ENCODE measurements around the gene EYS.

Gene EYS

GRCh38 chr6:64969139-64969538 is 737.9 kb downstream of the EYS start:
- no peak for DNase-seq (ENCODE audit: low read depth in 3 of 3)

GRCh38 chr6:64955435-64955848 is 751.6 kb downstream of the EYS start:
- DNase-seq (ENCODE audit: low read depth in 3 of 3) = no peak

GRCh38 chr6:64949257-64949656 is 757.8 kb downstream of the EYS start:
- no peak for DNase-seq (ENCODE audit: low read depth in 3 of 3)

GRCh38 chr6:64948261-64948660 is 758.8 kb downstream of the EYS start:
- no peak for DNase-seq (ENCODE audit: low read depth in 3 of 3)

GRCh38 chr6:64945450-64945849 is 761.6 kb downstream of the EYS start:
- no peak for DNase-seq (ENCODE audit: low read depth in 3 of 3)

GRCh38 chr6:64932486-64932885 is 774.5 kb downstream of the EYS start:
- no peak for DNase-seq (ENCODE audit: low read depth in 3 of 3)

GRCh38 chr6:64930681-64931080 is 776.3 kb downstream of the EYS start:
- no peak for DNase-seq (ENCODE audit: low read depth in 3 of 3)

GRCh38 chr6:64926051-64926450 is 781.0 kb downstream of the EYS start:
- DNase-seq (ENCODE audit: low read depth in 3 of 3) = no peak

- DNase-seq (ENCODE audit: low read depth in 3 of 3) = no peak
These were observed 786.8 kb downstream of the EYS start for GRCh38 chr6:64920257-64920656.

- no peak for DNase-seq (ENCODE audit: low read depth in 3 of 3)
These were observed 792.9 kb downstream of the EYS start for GRCh38 chr6:64914124-64914523.

GRCh38 chr6:64912966-64913365 is 794.1 kb downstream of the EYS start:
- no peak for DNase-seq (ENCODE audit: low read depth in 3 of 3)

- DNase-seq (ENCODE audit: low read depth in 3 of 3) = no peak
These were observed 798.9 kb downstream of the EYS start for GRCh38 chr6:64908104-64908503.

GRCh38 chr6:64904616-64905015 is 802.4 kb downstream of the EYS start:
- DNase-seq (ENCODE audit: low read depth in 3 of 3) = no peak

- no peak for DNase-seq (ENCODE audit: low read depth in 3 of 3)
These were observed 804.4 kb downstream of the EYS start for GRCh38 chr6:64902596-64902995.

- DNase-seq (ENCODE audit: low read depth in 3 of 3) = no peak
These were observed 810.1 kb downstream of the EYS start for GRCh38 chr6:64896939-64897338.

GRCh38 chr6:64895945-64896344 is 811.1 kb downstream of the EYS start:
- DNase-seq (ENCODE audit: low read depth in 3 of 3) = no peak

GRCh38 chr6:64890609-64891008 is 816.4 kb downstream of the EYS start:
- no peak for DNase-seq (ENCODE audit: low read depth in 3 of 3)

GRCh38 chr6:64889144-64889543 is 817.9 kb downstream of the EYS start:
- DNase-seq (ENCODE audit: low read depth in 3 of 3) = no peak

GRCh38 chr6:64874776-64875175 is 832.2 kb downstream of the EYS start:
- DNase-seq (ENCODE audit: low read depth in 3 of 3) = no peak

- no peak for DNase-seq (ENCODE audit: low read depth in 3 of 3)
These were observed 834.4 kb downstream of the EYS start for GRCh38 chr6:64872633-64873032.

- DNase-seq (ENCODE audit: low read depth in 3 of 3) = no peak
These were observed 845.9 kb downstream of the EYS start for GRCh38 chr6:64861039-64861651.

- no peak for DNase-seq (ENCODE audit: low read depth in 3 of 3)
These were observed 846.8 kb downstream of the EYS start for GRCh38 chr6:64860203-64860602.

GRCh38 chr6:64850121-64850520 is 856.9 kb downstream of the EYS start:
- DNase-seq (ENCODE audit: low read depth in 3 of 3) = no peak

- DNase-seq (ENCODE audit: low read depth in 3 of 3) = no peak
These were observed 858.6 kb downstream of the EYS start for GRCh38 chr6:64848467-64848866.

All from stimulated activated CD4-positive, alpha-beta T cell treated with anti-CD3 and anti-CD28 coated beads, TNF-alpha, amount 100 ng/mL, for 24 hours (primary cell).